Upper lobe of left lung (tissue), 4 donors: ENCODE data around the gene EHF.

Source experiments
- EP300 ChIP-seq, 4 donors: sonication (generic); formaldehyde crosslinking; IDR thresholded peaks; one replicate each; pipeline ENCODE4 v1.5.1; 2017; ENCODE audit warnings: antibody characterized with exemption in 4 of 4, control low read depth in 2 of 4
- POLR2A ChIP-seq, 4 donors: fragments of 450-650 bp; IDR thresholded peaks; one replicate each; pipeline ENCODE4 v1.5.1; 2016 to 2017; ENCODE audit warnings: antibody characterized with exemption in 4 of 4, mild to moderate bottlenecking in 2 of 4
- POLR2AphosphoS5 ChIP-seq, 2 donors: sonication (generic); formaldehyde crosslinking; IDR thresholded peaks; one replicate each; pipeline ENCODE4 v1.5.1; 2017; ENCODE audit warnings: antibody characterized with exemption in 2 of 2
- TF ChIP-seq, protein P1 (sequence below), 6 experiments: fragments of 450-650 bp in 4 of 6; fragments of 200-600 bp in 2 of 6; sonication (generic) in 2 of 6; IDR thresholded peaks; one replicate each; pipeline ENCODE4 v1.5.1; 2016 to 2019; ENCODE audit warnings: antibody characterized with exemption in 6 of 6

DNA sequence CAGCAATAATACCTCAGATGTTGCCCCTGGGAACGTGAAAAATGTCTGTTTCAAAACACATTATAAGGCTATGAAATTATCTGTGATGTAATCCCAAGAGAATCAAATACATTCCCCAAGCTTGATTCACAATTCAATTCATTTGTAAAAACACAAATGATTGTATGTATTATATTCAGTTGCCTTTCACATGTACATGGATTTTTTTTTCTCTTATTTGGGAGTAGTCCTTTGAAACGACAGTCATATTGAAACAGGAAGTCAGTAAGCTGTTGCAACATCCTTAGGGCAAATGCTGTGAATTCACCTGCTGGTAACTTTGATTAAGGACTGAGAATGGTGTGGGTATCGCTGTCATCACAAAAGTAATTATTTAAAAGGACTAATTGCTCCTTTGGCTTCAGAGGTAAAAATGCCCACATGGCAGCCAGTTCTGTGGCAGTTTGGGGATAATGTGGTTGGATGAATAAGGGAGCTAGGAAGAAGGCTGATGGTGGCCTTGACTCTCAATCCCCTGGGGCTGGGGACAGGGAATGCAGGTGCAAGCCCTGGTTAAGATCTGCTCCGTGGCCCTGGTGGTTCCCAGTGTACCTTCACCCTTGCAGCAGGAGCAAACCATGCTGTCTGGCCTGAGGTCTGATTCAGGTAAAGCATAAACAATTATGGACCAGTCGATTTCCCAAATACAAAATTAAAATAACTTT, 13.2 kb downstream of the EHF start:
- TF ChIP-seq, protein P1, sequence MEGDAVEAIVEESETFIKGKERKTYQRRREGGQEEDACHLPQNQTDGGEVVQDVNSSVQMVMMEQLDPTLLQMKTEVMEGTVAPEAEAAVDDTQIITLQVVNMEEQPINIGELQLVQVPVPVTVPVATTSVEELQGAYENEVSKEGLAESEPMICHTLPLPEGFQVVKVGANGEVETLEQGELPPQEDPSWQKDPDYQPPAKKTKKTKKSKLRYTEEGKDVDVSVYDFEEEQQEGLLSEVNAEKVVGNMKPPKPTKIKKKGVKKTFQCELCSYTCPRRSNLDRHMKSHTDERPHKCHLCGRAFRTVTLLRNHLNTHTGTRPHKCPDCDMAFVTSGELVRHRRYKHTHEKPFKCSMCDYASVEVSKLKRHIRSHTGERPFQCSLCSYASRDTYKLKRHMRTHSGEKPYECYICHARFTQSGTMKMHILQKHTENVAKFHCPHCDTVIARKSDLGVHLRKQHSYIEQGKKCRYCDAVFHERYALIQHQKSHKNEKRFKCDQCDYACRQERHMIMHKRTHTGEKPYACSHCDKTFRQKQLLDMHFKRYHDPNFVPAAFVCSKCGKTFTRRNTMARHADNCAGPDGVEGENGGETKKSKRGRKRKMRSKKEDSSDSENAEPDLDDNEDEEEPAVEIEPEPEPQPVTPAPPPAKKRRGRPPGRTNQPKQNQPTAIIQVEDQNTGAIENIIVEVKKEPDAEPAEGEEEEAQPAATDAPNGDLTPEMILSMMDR (IDR thresholded peaks at IDR 0.05), result peak in 1 of 6 experiments; percentile 44
- TF ChIP-seq POLR2A (IDR thresholded peaks at IDR 0.05) (no peak), EP300 (IDR thresholded peaks at IDR 0.05) (no peak), POLR2AphosphoS5 (IDR thresholded peaks at IDR 0.05) (no peak)
